Breast epithelium (tissue), 3 donors: ENCODE results near the gene CDK6.

Source experiments
- POLR2A ChIP-seq: fragments of 450-650 bp; IDR thresholded peaks from one replicate; pipeline ENCODE4 v1.6.1; 2016; ENCODE audit warnings: antibody characterized with exemption, mild to moderate bottlenecking, moderate library complexity
- TF ChIP-seq, protein P1 (sequence below), 3 donors: fragments of 450-650 bp; IDR thresholded peaks; one replicate each; pipeline ENCODE4 v1.5.1; 2016 to 2017; ENCODE audit warnings: antibody characterized with exemption in 3 of 3, mild to moderate bottlenecking in 3 of 3, moderate library complexity in 3 of 3

DNA sequence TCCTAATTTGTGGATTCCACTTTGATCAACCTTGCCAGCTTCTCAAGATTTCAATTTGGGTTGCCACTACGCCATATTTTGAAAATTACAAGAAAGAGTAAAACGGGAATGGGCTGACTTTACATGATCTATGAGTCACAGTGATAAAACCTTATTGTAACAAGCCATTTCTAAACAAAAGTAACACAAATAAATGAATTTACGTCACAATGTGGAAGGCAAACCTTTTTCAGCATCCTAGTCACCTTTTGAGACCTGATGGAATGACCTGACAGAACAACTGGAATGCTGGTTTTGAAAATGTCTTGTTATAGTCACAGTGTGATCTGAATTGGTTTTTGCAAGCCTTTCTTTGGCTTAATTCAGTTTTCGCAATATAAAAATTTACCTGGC is 85.9 kb downstream of the CDK6 start:
- TF ChIP-seq, protein P1, sequence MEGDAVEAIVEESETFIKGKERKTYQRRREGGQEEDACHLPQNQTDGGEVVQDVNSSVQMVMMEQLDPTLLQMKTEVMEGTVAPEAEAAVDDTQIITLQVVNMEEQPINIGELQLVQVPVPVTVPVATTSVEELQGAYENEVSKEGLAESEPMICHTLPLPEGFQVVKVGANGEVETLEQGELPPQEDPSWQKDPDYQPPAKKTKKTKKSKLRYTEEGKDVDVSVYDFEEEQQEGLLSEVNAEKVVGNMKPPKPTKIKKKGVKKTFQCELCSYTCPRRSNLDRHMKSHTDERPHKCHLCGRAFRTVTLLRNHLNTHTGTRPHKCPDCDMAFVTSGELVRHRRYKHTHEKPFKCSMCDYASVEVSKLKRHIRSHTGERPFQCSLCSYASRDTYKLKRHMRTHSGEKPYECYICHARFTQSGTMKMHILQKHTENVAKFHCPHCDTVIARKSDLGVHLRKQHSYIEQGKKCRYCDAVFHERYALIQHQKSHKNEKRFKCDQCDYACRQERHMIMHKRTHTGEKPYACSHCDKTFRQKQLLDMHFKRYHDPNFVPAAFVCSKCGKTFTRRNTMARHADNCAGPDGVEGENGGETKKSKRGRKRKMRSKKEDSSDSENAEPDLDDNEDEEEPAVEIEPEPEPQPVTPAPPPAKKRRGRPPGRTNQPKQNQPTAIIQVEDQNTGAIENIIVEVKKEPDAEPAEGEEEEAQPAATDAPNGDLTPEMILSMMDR (IDR thresholded peaks at IDR 0.05) = no peak
- TF ChIP-seq POLR2A = no peak
